ENCODE data around the gene ZFP92. TPM values are rescaled to one million over a fixed set of nuclear protein-coding genes. Genes with fewer than 3 reads are reported as not detected.
"Not testable (repeated sequence)": the region's sequence is repeated elsewhere in the genome, so short reads cannot be mapped to it uniquely, and the experiment has no call there.

The ZFP92 gene
- total RNA-seq, 4 donors from 2014 or later = 1.4 to 7.6 (median 4.2) TPM

GRCh38 chrX:153379971-153380581 lies 31.2 kb upstream of the ZFP92 start:
- no peak for TF ChIP-seq CTCF (IDR thresholded peaks at IDR 0.05)
- DNase-seq (ENCODE audit: low spot score) = no peak
- ATAC-seq (ENCODE audit: low FRiP score) = no peak

- ATAC-seq (ENCODE audit: low FRiP score) = no peak
- DNase-seq (ENCODE audit: low spot score) = no peak
- no peak for TF ChIP-seq CTCF (IDR thresholded peaks at IDR 0.05)
These were observed 30.6 kb upstream of the ZFP92 start for GRCh38 chrX:153380691-153381090.

- ATAC-seq (ENCODE audit: low FRiP score) = peak; percentile 87
- no peak for TF ChIP-seq CTCF (IDR thresholded peaks at IDR 0.05)
- DNase-seq (ENCODE audit: low spot score) = no peak
These were observed 29.4 kb upstream of the ZFP92 start for GRCh38 chrX:153381684-153382532.

- no peak for DNase-seq (ENCODE audit: low spot score)
- ATAC-seq (ENCODE audit: low FRiP score) = no peak
- no peak for TF ChIP-seq CTCF (IDR thresholded peaks at IDR 0.05)
These were observed 28.4 kb upstream of the ZFP92 start for GRCh38 chrX:153382563-153383482.

- DNase-seq (ENCODE audit: low spot score) (no peak), ATAC-seq (ENCODE audit: low FRiP score) (no peak)
- no peak for TF ChIP-seq CTCF (IDR thresholded peaks at IDR 0.05)
These were observed 26.9 kb upstream of the ZFP92 start for GRCh38 chrX:153384390-153384789.

GRCh38 chrX:153384973-153385372 lies 26.3 kb upstream of the ZFP92 start:
- ATAC-seq (ENCODE audit: low FRiP score); DNase-seq (ENCODE audit: low spot score): not testable (repeated sequence)

- DNase-seq (ENCODE audit: low spot score) (no peak), ATAC-seq (ENCODE audit: low FRiP score) (no peak)
- TF ChIP-seq CTCF (IDR thresholded peaks at IDR 0.05) = no peak
These were observed 25.2 kb upstream of the ZFP92 start for GRCh38 chrX:153386097-153386496.
